ENCODE data around the gene PRKCA. TPM values are rescaled to one million over a fixed set of nuclear protein-coding genes. Genes with fewer than 3 reads are reported as not detected.
A peak's percentile ranks its signal among the peaks of the same experiment; 100 is the strongest.

PRKCA gene
- total RNA-seq, 4 donors from 2014 or later, result 9.8 to 25.6 (median 12.2) TPM

- Histone ChIP-seq H3K4me3 (no peak overlapping the region), H3K4me1 (no peaks in the 10 kb centered on the region), H3K36me3 (no peaks in the 10 kb centered on the region), H3K9me3 (no peaks in the 10 kb centered on the region), H3K27ac (no peak overlapping the region), H3K27me3 (no peaks in the 10 kb centered on the region)
- TF ChIP-seq POLR2A (IDR thresholded peaks at IDR 0.05) (no peak), POLR2AphosphoS5 (IDR thresholded peaks at IDR 0.05) (no peak), EP300 (IDR thresholded peaks at IDR 0.05) (no peak)
- TF ChIP-seq, protein P1, sequence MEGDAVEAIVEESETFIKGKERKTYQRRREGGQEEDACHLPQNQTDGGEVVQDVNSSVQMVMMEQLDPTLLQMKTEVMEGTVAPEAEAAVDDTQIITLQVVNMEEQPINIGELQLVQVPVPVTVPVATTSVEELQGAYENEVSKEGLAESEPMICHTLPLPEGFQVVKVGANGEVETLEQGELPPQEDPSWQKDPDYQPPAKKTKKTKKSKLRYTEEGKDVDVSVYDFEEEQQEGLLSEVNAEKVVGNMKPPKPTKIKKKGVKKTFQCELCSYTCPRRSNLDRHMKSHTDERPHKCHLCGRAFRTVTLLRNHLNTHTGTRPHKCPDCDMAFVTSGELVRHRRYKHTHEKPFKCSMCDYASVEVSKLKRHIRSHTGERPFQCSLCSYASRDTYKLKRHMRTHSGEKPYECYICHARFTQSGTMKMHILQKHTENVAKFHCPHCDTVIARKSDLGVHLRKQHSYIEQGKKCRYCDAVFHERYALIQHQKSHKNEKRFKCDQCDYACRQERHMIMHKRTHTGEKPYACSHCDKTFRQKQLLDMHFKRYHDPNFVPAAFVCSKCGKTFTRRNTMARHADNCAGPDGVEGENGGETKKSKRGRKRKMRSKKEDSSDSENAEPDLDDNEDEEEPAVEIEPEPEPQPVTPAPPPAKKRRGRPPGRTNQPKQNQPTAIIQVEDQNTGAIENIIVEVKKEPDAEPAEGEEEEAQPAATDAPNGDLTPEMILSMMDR (IDR thresholded peaks at IDR 0.05), result no peak
- 75% methylated on average over 2 of the region's 2 CpGs for WGBS
- DNase-seq (ENCODE audit: low spot score in 2 of 2), result no peak
Observed at GRCh38 chr17:66569572-66569971, 267.2 kb downstream of the PRKCA start.

- TF ChIP-seq EP300 (IDR thresholded peaks at IDR 0.05) (no peak), POLR2A (IDR thresholded peaks at IDR 0.05) (no peak), POLR2AphosphoS5 (IDR thresholded peaks at IDR 0.05) (no peak)
- TF ChIP-seq, protein P1 (IDR thresholded peaks at IDR 0.05), result no peak
- no peaks in the 10 kb centered on the region for H3K27me3 ChIP-seq
- no peak overlapping the region for H3K4me3 ChIP-seq
- DNase-seq (ENCODE audit: low spot score in 2 of 2), result peak in 1 of 2 donors; percentile 32
- H3K4me1 ChIP-seq, result no peaks in the 10 kb centered on the region
- H3K27ac ChIP-seq, result no peak overlapping the region
- H3K9me3 ChIP-seq, result no peaks in the 10 kb centered on the region
- no peaks in the 10 kb centered on the region for H3K36me3 ChIP-seq
- 48% methylated on average over 9 of the region's 9 CpGs for WGBS
Observed at GRCh38 chr17:66570447-66571195, 268.2 kb downstream of the PRKCA start.

GRCh38 chr17:66571745-66572144 is 269.3 kb downstream of the PRKCA start:
- no peak for TF ChIP-seq POLR2A (IDR thresholded peaks at IDR 0.05)
- no peak for TF ChIP-seq EP300 (IDR thresholded peaks at IDR 0.05)
- no peak for TF ChIP-seq POLR2AphosphoS5 (IDR thresholded peaks at IDR 0.05)
- TF ChIP-seq, protein P1 (IDR thresholded peaks at IDR 0.05), result no peak
- Histone ChIP-seq H3K9me3 (no peaks in the 10 kb centered on the region), H3K27me3 (no peaks in the 10 kb centered on the region), H3K4me1 (no peaks in the 10 kb centered on the region), H3K27ac (no peak overlapping the region), H3K4me3 (no peak overlapping the region), H3K36me3 (no peaks in the 10 kb centered on the region)
- DNase-seq (ENCODE audit: low spot score in 2 of 2), result peak in 1 of 2 donors; percentile 8
- WGBS, result 89% methylated on average over 8 of the region's 8 CpGs

GRCh38 chr17:66573078-66573477 is 270.7 kb downstream of the PRKCA start:
- 86% methylated on average over 4 of the region's 4 CpGs for WGBS
- DNase-seq (ENCODE audit: low spot score in 2 of 2), result no peak

GRCh38 chr17:66574123-66574522 is 271.7 kb downstream of the PRKCA start:
- H3K4me3 ChIP-seq, result no peak overlapping the region
- DNase-seq (ENCODE audit: low spot score in 2 of 2), result peak in 1 of 2 donors; percentile 23
- H3K9me3 ChIP-seq, result no peaks in the 10 kb centered on the region
- no peaks in the 10 kb centered on the region for H3K27me3 ChIP-seq
- 90% methylated on average over 4 of the region's 4 CpGs for WGBS
- no peaks in the 10 kb centered on the region for H3K4me1 ChIP-seq
- no peak for TF ChIP-seq POLR2AphosphoS5 (IDR thresholded peaks at IDR 0.05)
- TF ChIP-seq POLR2A (IDR thresholded peaks at IDR 0.05), result no peak
- TF ChIP-seq, protein P1 (IDR thresholded peaks at IDR 0.05), result no peak
- TF ChIP-seq EP300 (IDR thresholded peaks at IDR 0.05), result no peak
- no peaks in the 10 kb centered on the region for H3K36me3 ChIP-seq
- no peak overlapping the region for H3K27ac ChIP-seq

More at GRCh38 chr17:66573078-66573477, 270.7 kb downstream of the PRKCA start:
- Histone ChIP-seq H3K4me1 (no peaks in the 10 kb centered on the region), H3K9me3 (no peaks in the 10 kb centered on the region), H3K4me3 (no peak overlapping the region), H3K36me3 (no peaks in the 10 kb centered on the region), H3K27me3 (no peaks in the 10 kb centered on the region), H3K27ac (no peak overlapping the region)
- TF ChIP-seq POLR2AphosphoS5 (IDR thresholded peaks at IDR 0.05) (no peak), EP300 (IDR thresholded peaks at IDR 0.05) (no peak), POLR2A (IDR thresholded peaks at IDR 0.05) (no peak)
- TF ChIP-seq, protein P1 (IDR thresholded peaks at IDR 0.05), result no peak

Measured in suprapubic skin (tissue), 4 donors.